HEK293T (cell line): ENCODE data around the gene XG.
"Not testable (repeated sequence)": the region's sequence is repeated elsewhere in the genome, so short reads cannot be mapped to it uniquely, and the experiment has no call there.

Experiments
- CTCF ChIA-PET: fragments of 350-600 bp; formaldehyde crosslinking; extraction: SDS; loops from one replicate; lab custom pipeline; 2021; ENCODE audit warnings: antibody characterized with exemption, inconsistent platforms; lab: Yijun Ruan, JAX
- POLR2A ChIA-PET: fragments of 350-600 bp; formaldehyde crosslinking; extraction: SDS; loops from one replicate; lab custom pipeline; 2020; ENCODE audit warnings: antibody characterized with exemption, inconsistent platforms; lab: Yijun Ruan, JAX
- DNase-seq: peaks from one replicate; pipeline ENCODE4 v3.0.0; 2012; ENCODE audit warnings: mixed read lengths; ENCODE audit errors: extremely low spot score
- ARNT ChIP-seq: fragments of 450-650 bp; IDR thresholded peaks from 2 replicates; pipeline ENCODE4 v1.6.1; 2017; ENCODE audit warnings: mild to moderate bottlenecking
- BHLHE40 ChIP-seq: fragments of 450-650 bp; IDR thresholded peaks from 2 replicates; pipeline ENCODE4 v1.6.1; 2016; ENCODE audit warnings: mild to moderate bottlenecking, moderate library complexity, borderline replicate concordance
- CTBP1 ChIP-seq: fragments of 450-650 bp; IDR thresholded peaks from 2 replicates; pipeline ENCODE4 v1.6.1; 2016; ENCODE audit warnings: borderline replicate concordance
- ELF4 ChIP-seq: fragments of 450-650 bp; IDR thresholded peaks from 2 replicates; pipeline ENCODE4 v1.6.1; 2017; ENCODE audit warnings: antibody characterized with exemption
- FOXA1 ChIP-seq: fragments of 450-650 bp; IDR thresholded peaks from 2 replicates; pipeline ENCODE4 v1.6.1; 2016; ENCODE audit warnings: mild to moderate bottlenecking
- FOXK2 ChIP-seq: fragments of 450-650 bp; IDR thresholded peaks from 2 replicates; pipeline ENCODE4 v1.6.1; 2016; ENCODE audit warnings: mild to moderate bottlenecking
- FOXM1 ChIP-seq: fragments of 450-650 bp; IDR thresholded peaks from 2 replicates; pipeline ENCODE4 v1.6.1; 2017; ENCODE audit warnings: mild to moderate bottlenecking, borderline replicate concordance
- HDGF ChIP-seq: fragments of 450-650 bp; IDR thresholded peaks from 2 replicates; pipeline ENCODE4 v1.6.1; 2017; ENCODE audit warnings: antibody characterized with exemption, borderline replicate concordance
- L3MBTL2 ChIP-seq: fragments of 450-650 bp; conservative IDR thresholded peaks from 2 replicates; pipeline ENCODE4 v1.6.1; 2016; ENCODE audit warnings: mild to moderate bottlenecking
- LEF1 ChIP-seq: fragments of 450-650 bp; IDR thresholded peaks from 2 replicates; pipeline ENCODE4 v1.6.1; 2017; ENCODE audit warnings: mild to moderate bottlenecking, borderline replicate concordance
- NFRKB ChIP-seq: fragments of 450-650 bp; IDR thresholded peaks from 2 replicates; pipeline ENCODE4 v1.6.1; 2016; ENCODE audit warnings: mild to moderate bottlenecking, moderate library complexity
- SP1 ChIP-seq: fragments of 450-650 bp; IDR thresholded peaks from 2 replicates; pipeline ENCODE4 v1.6.1; 2017
- SUZ12 ChIP-seq: fragments of 450-650 bp; IDR thresholded peaks from 2 replicates; pipeline ENCODE4 v1.6.1; 2016; ENCODE audit warnings: mild to moderate bottlenecking
- TARDBP ChIP-seq: fragments of 450-650 bp; IDR thresholded peaks from 2 replicates; pipeline ENCODE4 v1.6.1; 2016
- ZNF384 ChIP-seq: fragments of 450-650 bp; IDR thresholded peaks from 2 replicates; pipeline ENCODE4 v1.6.1; 2016
- TF ChIP-seq, protein P1 (sequence below): fragments of 450-650 bp; IDR thresholded peaks from 2 replicates; pipeline ENCODE4 v1.6.1; 2016

The XG gene

DNA sequence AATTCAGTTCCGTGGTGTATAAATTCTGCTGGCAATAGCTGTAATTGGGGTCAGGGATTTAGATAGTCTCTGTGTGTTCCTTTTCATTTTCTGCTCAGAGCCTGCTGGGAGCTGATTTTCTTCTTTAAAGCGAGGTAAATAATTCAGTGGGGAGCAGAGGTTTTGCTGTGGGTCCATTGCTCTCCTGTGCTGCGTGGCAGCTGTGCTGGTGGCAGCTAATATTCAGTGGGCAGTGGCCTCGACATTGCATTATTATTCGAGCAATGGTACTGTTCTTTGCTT lies 13.7 kb downstream of the XG start:
- POLR2A ChIA-PET, result no interaction called here
- no peak for DNase-seq
- TF ChIP-seq, protein P1, sequence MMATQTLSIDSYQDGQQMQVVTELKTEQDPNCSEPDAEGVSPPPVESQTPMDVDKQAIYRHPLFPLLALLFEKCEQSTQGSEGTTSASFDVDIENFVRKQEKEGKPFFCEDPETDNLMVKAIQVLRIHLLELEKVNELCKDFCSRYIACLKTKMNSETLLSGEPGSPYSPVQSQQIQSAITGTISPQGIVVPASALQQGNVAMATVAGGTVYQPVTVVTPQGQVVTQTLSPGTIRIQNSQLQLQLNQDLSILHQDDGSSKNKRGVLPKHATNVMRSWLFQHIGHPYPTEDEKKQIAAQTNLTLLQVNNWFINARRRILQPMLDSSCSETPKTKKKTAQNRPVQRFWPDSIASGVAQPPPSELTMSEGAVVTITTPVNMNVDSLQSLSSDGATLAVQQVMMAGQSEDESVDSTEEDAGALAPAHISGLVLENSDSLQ, result no peak
- TF ChIP-seq HDGF (no peak), CTBP1 (no peak), BHLHE40 (no peak), FOXM1 (no peak), LEF1 (no peak), NFRKB (no peak), FOXK2 (no peak), FOXA1 (no peak), L3MBTL2 (no peak), ARNT (no peak), TARDBP (no peak), SUZ12 (no peak), ZNF384 (no peak), SP1 (no peak)
- CTCF ChIA-PET, result no interaction called here

DNA sequence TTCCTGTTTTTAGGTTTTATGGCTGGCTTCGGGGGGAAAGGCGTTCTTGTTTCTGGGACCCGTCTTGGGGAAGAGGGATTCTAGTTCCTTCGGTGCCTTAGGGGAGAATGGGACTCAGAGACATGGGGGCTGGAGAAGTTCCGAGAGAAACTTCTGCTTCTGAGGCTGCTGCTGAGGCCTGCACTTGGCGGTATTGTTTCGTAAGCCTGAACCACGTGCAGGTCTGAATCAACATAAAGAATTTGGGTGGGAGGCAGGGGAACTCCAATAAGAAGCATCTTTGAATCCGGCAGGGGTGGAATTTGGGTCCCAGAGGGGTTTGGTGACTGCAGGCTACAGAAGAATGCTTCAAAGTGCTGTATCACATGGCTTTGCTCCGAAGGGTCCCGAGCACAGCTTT lies 15.1 kb downstream of the XG start:
- TF ChIP-seq CTBP1 (no peak), HDGF (no peak), ELF4 (no peak), SP1 (no peak), L3MBTL2 (no peak), LEF1 (no peak), ZNF384 (no peak), ARNT (no peak), NFRKB (no peak), FOXM1 (no peak), FOXA1 (no peak), TARDBP (no peak), FOXK2 (no peak), BHLHE40 (no peak), SUZ12 (no peak)
- TF ChIP-seq, protein P1, result no peak
- DNase-seq, result no peak
- CTCF ChIA-PET, result no interaction called here
- POLR2A ChIA-PET, result no interaction called here

DNA sequence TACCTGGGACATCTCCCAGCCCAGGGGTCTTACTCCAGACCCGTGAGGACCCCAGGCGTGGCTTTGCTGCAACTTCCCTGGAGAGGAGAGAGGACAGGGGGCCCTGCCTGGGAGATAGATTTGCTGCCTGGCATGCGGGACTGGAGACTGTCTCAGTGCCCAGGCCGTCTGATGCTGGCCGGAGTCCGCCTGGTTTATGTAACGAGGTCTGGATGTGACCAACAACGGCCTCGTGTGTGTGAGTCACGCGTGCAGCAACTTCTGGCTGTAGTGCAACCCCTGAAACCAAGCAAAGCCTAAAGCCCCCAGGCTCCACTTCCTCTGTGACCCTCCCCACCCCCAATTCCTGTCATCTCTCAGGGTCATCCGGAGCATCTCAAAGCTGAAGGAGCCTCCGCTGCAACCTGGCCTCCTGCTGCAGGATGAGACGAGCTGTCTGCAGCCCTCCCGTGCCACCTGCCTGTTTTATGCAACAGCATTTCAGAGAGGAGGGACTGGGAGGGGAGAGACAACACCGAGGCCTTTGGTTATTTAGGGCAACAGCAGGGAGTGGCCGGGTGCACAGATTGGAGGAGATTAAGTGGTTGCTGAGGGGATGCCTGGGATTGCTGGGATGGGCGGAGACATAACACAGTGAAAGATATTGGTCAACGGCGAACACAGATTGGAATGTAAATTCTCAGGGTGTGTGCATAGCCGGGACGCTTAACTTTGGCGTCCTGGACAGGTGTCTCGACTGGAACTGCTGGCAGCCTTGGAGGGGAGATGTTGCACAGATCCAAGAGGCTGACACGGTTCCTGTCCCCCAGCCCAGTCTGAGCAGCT lies 16.0 kb downstream of the XG start:
- ChIA-PET POLR2A (no interaction called here), CTCF (no interaction called here)
- TF ChIP-seq LEF1, result no peak
- TF ChIP-seq CTBP1, result no peak
- TF ChIP-seq, protein P1, result no peak
- no peak for TF ChIP-seq ELF4
- no peak for TF ChIP-seq FOXK2
- TF ChIP-seq NFRKB, result no peak
- no peak for TF ChIP-seq ZNF384
- TF ChIP-seq FOXA1, result no peak
- TF ChIP-seq TARDBP, result no peak
- TF ChIP-seq ARNT, result no peak
- TF ChIP-seq FOXM1, result no peak
- no peak for TF ChIP-seq BHLHE40
- TF ChIP-seq L3MBTL2, result no peak
- no peak for TF ChIP-seq SP1
- no peak for TF ChIP-seq SUZ12
- no peak for DNase-seq

DNA sequence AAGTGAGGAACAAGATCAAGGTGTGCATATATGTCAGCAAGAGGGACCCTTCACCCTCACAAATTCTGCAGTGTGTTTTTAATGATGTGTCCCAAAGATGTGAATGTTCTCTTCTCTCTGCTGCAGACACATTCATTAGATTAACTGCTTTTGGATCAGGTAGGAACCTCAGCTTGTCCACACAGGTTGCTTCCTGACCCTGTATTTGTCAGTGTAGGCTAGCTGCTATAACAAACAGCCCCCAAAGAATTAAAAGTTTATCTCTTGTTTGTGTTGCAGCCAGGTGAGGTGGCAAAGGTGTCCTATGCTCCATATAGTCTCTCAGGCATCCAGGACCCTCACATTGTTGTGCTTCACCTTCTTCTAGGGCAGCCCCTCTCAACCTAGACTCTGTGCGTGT lies 17.8 kb downstream of the XG start:
- no peak for DNase-seq
- POLR2A ChIA-PET, result no interaction called here
- TF ChIP-seq FOXA1, result no peak
- no peak for TF ChIP-seq CTBP1
- TF ChIP-seq, protein P1, result no peak
- no peak for TF ChIP-seq SP1
- TF ChIP-seq NFRKB, result no peak
- TF ChIP-seq ZNF384, result no peak
- TF ChIP-seq ELF4, result no peak
- TF ChIP-seq FOXK2, result no peak
- TF ChIP-seq FOXM1, result no peak
- TF ChIP-seq TARDBP, result no peak
- no peak for TF ChIP-seq HDGF
- no peak for TF ChIP-seq L3MBTL2
- TF ChIP-seq ARNT, result no peak
- TF ChIP-seq BHLHE40, result no peak
- TF ChIP-seq LEF1, result no peak
- no peak for TF ChIP-seq SUZ12
- CTCF ChIA-PET, result no interaction called here

DNA sequence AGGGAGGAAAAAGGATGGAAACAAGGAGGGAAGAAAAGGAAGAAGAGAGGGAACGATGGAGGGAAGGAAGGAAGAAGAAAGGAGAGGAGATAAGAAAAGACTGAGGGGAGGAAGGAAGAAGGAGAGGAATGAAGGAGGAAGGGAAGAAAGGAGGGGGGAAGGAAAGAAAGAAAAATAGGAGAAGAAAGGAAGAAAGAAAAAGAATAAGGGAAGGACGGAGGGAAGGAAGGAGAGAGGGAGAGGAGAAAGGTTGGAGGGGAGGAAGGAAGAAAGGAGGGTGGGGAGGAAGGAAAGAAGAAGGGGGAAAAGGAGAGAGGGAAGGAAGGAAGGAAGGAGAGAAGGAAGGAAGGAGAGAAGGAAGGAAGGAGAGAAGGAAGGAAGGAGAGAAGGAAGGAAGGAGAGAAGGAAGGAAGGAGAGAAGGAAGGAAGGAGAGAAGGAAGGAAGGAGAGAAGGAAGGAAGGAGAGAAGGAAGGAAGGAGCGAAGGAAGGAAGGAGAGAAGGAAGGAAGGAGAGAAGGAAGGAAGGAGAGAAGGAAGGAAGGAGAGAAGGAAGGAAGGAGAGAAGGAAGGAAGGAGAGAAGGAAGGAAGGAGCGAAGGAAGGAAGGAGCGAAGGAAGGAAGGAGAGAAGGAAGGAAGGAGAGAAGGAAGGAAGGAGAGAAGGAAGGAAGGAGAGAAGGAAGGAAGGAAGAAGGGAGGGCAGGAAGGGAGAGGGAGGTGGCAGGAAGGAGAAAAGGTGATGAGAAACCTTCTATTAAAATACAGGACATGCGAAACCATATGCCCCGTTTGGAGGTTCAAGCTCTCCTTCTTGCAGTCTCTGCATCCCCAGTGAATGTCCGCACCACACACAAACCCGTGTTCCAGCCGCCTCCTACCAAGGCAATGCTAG lies 21.6 kb downstream of the XG start:
- CTCF ChIA-PET, POLR2A ChIA-PET, DNase-seq: not testable (repeated sequence)
